ENCODE results near the gene PRADC1.
"Not testable (repeated sequence)": the region's sequence is repeated elsewhere in the genome, so short reads cannot be mapped to it uniquely, and the experiment has no call there.

Gene PRADC1

GRCh38 chr2:73233154-73233931 lies at the start of gene PRADC1:
TSS of gene PRADC1 (minus strand) at chr2:73233239. CDS start at chr2:73233160, 79 bp downstream.
- peak; percentile 99 for DNase-seq

GRCh38 chr2:73281244-73281643 lies 48.2 kb upstream of the PRADC1 start:
- no peak for DNase-seq

GRCh38 chr2:73279852-73280251 lies 46.8 kb upstream of the PRADC1 start:
- no peak for DNase-seq

GRCh38 chr2:73272270-73272669 lies 39.2 kb upstream of the PRADC1 start:
- no peak for DNase-seq

GRCh38 chr2:73269686-73270465 lies 36.8 kb upstream of the PRADC1 start:
- peak in 1 of 2 experiments; percentile 42 for DNase-seq

GRCh38 chr2:73268830-73269685 lies 36.0 kb upstream of the PRADC1 start:
- peak; percentile 71 to 89 for DNase-seq

- peak in 1 of 2 experiments; percentile 61 for DNase-seq
These were observed 35.4 kb upstream of the PRADC1 start for GRCh38 chr2:73268366-73268829.

- DNase-seq: no peak
These were observed 34.0 kb upstream of the PRADC1 start for GRCh38 chr2:73267008-73267407.

- peak; percentile 54 to 81 for DNase-seq
These were observed 33.2 kb upstream of the PRADC1 start for GRCh38 chr2:73266061-73266901.

- no peak for DNase-seq
These were observed 32.4 kb upstream of the PRADC1 start for GRCh38 chr2:73265298-73266060.

- no peak for DNase-seq
These were observed 31.7 kb upstream of the PRADC1 start for GRCh38 chr2:73264783-73265182.

- no peak for DNase-seq
These were observed 31.2 kb upstream of the PRADC1 start for GRCh38 chr2:73264332-73264606.

- no peak for DNase-seq
These were observed 30.7 kb upstream of the PRADC1 start for GRCh38 chr2:73263540-73264331.

- DNase-seq: not testable (repeated sequence)
These were observed 29.8 kb upstream of the PRADC1 start for GRCh38 chr2:73262691-73263429.

- DNase-seq: no peak
These were observed 29.1 kb upstream of the PRADC1 start for GRCh38 chr2:73262108-73262651.

GRCh38 chr2:73260338-73260984 lies 27.4 kb upstream of the PRADC1 start:
- DNase-seq: peak; percentile 5 to 16

- no peak for DNase-seq
These were observed 26.8 kb upstream of the PRADC1 start for GRCh38 chr2:73259704-73260337.

GRCh38 chr2:73259276-73259675 lies 26.2 kb upstream of the PRADC1 start:
- no peak for DNase-seq

- DNase-seq: no peak
These were observed 25.8 kb upstream of the PRADC1 start for GRCh38 chr2:73258913-73259215.

Measured in SHP77 (cell line).